ENCODE data around the gene SSTR3.
"Not testable (repeated sequence)": the region's sequence is repeated elsewhere in the genome, so short reads cannot be mapped to it uniquely, and the experiment has no call there.

Gene SSTR3

GRCh38 chr22:37205046-37205445 is 7.2 kb downstream of the SSTR3 start:
- in situ Hi-C loops (cut with HindIII; ENCODE audit: low sequenced_read_pairs), result no loop called here
- no peak overlapping the region for H3K4me3 ChIP-seq (ENCODE audit: low read depth, low read length)
- TF ChIP-seq CTCF (IDR thresholded peaks at IDR 0.05; ENCODE audit: low read depth, low read length, missing control alignments), result no peak
- no peak for DNase-seq (ENCODE audit: low read depth)

GRCh38 chr22:37204045-37204655 is 8.1 kb downstream of the SSTR3 start:
- in situ Hi-C loops (cut with HindIII; ENCODE audit: low sequenced_read_pairs), result no loop called here
- DNase-seq (ENCODE audit: low read depth), result no peak
- H3K4me3 ChIP-seq (ENCODE audit: low read depth, low read length), result no peak overlapping the region

GRCh38 chr22:37203354-37204044 is 8.8 kb downstream of the SSTR3 start:
- no peak for DNase-seq (ENCODE audit: low read depth)
- H3K4me3 ChIP-seq (ENCODE audit: low read depth, low read length), result no peak overlapping the region
- in situ Hi-C loops (cut with HindIII; ENCODE audit: low sequenced_read_pairs), result no loop called here
- TF ChIP-seq CTCF (IDR thresholded peaks at IDR 0.05; ENCODE audit: low read depth, low read length, missing control alignments), result no peak

More at GRCh38 chr22:37204045-37204655, 8.1 kb downstream of the SSTR3 start:
- no peak for TF ChIP-seq CTCF (IDR thresholded peaks at IDR 0.05; ENCODE audit: low read depth, low read length, missing control alignments)

- no peak for TF ChIP-seq CTCF (IDR thresholded peaks at IDR 0.05; ENCODE audit: low read depth, low read length, missing control alignments)
- DNase-seq (ENCODE audit: low read depth), result no peak
- in situ Hi-C loops (cut with HindIII; ENCODE audit: low sequenced_read_pairs), result no loop called here
- H3K4me3 ChIP-seq (ENCODE audit: low read depth, low read length), result no peak overlapping the region
Measured at GRCh38 chr22:37202716-37203115, 9.6 kb downstream of the SSTR3 start.

- H3K4me3 ChIP-seq (ENCODE audit: low read depth, low read length), result no peak overlapping the region
- no peak for DNase-seq (ENCODE audit: low read depth)
- in situ Hi-C loops (cut with HindIII; ENCODE audit: low sequenced_read_pairs), result no loop called here
- TF ChIP-seq CTCF (IDR thresholded peaks at IDR 0.05; ENCODE audit: low read depth, low read length, missing control alignments), result no peak
Measured at GRCh38 chr22:37202001-37202555, 10.2 kb downstream of the SSTR3 start.

- in situ Hi-C loops (cut with HindIII; ENCODE audit: low sequenced_read_pairs); H3K4me3 ChIP-seq (ENCODE audit: low read depth, low read length); DNase-seq (ENCODE audit: low read depth): not testable (repeated sequence)
Measured at GRCh38 chr22:37201443-37201820, 10.8 kb downstream of the SSTR3 start.

- H3K4me3 ChIP-seq (ENCODE audit: low read depth, low read length), result no peak overlapping the region
- DNase-seq (ENCODE audit: low read depth), result no peak
- TF ChIP-seq CTCF (IDR thresholded peaks at IDR 0.05; ENCODE audit: low read depth, low read length, missing control alignments), result no peak
- in situ Hi-C loops (cut with HindIII; ENCODE audit: low sequenced_read_pairs), result no loop called here
Measured at GRCh38 chr22:37199760-37200108, 12.5 kb downstream of the SSTR3 start.
